T1000 (cell line): ENCODE data around the gene CCSER1.
"Not testable (repeated sequence)": the region's sequence is repeated elsewhere in the genome, so short reads cannot be mapped to it uniquely, and the experiment has no call there.

Experiments used
- DNase-seq: peaks from one replicate; lab custom pipeline; 2025; ENCODE audit warnings: mixed read lengths; lab: John Stamatoyannopoulos, UW

The CCSER1 gene

DNA sequence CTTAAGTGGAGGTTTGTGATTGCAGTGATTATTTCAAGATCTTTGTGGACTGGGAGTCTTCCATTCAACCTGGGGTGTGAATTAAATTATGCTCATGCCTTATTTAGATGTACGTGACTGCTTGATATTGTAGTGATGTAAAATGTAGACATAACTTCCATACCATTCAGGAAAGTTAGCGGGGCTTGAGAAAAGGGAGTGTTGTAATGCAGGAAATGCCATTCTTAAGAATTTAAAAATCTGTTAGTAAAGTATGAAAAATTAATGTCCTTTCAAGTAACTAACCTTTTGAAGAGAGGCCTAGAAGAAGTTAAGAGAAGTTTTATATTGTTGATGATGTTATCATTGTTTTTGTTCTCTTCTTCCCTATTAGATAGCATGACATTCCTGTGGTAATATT, 318.2 kb downstream of the CCSER1 start:
- DNase-seq: no peak

DNA sequence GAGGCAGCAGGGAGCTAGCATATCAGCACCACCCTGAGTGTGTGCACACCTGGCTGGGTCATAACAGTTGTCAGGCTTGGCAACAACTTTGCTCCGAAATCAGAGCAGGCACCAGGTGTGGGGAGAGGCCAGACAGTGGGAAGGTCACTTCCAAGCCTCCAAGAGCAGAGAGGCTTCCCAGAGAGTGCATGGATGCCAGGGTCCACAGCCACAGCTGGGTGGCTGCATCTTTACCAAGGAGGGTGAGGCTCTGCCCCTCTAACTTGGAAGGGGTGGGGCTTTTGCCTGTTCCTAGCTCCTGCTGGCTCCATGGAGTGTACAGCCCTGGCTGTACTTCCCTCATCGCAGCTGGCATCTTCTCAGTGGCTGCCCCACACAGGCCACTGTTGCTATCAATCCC, 322.4 kb downstream of the CCSER1 start:
- DNase-seq: no peak

DNA sequence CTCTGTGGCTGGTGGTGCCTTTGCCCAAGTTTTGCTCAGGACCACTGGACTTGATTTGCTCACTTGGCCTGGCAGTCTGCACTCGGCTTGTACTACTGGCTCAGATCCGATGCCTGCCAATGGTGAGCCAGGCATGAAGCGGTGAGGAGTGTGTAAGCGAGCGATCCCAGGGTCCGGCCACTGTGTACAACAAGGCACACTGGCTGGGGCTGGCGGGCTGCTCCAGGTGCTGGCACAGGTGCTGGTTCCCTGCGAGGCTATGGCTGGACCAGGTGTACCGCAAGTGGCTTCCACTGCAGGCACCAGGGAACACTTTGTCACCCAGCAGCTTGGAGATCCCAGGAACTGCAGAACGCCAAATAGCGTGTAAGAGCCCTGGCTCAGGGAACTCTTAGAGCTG, 329.7 kb downstream of the CCSER1 start:
- DNase-seq: no peak

DNA sequence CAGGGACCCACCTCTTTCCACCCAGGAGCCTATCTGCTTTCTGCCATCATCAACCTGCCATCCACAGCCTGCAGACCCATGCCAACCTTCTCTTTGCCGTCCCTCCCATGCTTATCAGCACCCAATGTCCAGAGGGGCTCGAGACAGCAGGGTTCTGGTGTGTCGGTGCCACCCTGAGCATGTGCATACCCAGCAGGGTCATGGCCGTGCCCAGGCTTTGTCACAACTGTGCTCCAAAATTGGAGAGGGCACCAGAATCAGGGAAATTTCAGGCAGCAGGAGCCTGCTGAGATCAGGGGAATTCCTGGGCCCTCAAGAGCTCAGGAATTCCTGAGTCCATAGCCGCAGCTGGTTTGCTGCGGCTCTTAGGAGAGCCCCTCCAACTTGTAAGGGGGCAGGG, 330.6 kb downstream of the CCSER1 start:
- DNase-seq: no peak

DNA sequence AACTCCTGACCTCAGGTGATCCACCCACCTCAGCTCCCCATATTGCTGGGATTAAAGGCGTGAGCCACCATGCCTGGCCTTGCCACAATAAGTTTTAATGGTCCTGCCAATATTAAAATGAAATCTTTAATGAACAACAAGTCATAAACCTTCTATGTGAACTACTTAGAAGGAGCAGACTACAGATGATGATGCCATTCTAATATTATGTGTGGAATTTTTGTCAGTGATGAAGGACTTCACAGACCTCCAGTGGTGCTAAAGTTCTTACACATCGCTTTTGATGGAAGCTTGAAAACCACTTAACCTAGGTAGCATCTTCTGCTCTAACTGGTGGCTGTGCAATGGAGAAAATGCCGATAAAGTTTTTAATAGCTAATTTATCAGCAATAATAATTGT, 331.4 kb downstream of the CCSER1 start:
- DNase-seq: no peak

DNA sequence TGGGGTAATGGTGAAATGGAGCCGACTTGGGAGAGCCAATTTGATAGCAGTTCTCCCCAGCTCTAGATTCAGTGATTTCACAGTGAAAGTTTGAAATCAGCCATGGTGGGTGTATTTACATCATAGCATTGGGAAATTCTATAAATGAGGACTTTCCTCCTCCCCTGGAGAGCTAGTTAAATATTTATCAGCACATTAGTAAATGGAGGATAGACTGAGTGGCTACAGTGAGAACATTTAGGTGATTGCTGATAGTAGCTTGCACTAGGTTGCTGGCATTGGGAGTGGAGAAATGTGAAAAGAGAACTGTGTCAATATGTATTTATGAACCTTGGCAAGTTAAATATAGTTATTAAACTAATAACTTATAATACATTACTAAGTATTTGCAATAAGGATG, 347.3 kb downstream of the CCSER1 start:
- no peak for DNase-seq

DNA sequence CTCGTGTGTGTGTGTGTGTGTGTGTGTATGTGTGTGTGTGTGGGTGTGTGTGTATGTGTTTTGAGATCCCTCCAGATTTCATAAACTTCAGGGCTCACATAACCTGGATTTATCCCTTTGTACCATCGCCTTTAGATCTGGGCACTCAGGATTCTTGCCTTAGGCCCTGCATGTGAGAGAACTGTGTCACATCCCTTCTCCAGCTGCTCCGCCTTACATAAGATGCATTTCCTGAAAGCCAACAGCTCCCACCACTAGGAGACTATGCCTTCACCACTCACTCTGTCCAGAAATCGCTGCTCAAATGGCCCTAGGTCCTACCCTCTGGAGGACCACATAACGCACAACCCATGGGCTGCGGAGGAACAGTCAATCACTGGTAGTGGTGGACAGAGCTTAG, 348.8 kb downstream of the CCSER1 start:
- DNase-seq: no peak

DNA sequence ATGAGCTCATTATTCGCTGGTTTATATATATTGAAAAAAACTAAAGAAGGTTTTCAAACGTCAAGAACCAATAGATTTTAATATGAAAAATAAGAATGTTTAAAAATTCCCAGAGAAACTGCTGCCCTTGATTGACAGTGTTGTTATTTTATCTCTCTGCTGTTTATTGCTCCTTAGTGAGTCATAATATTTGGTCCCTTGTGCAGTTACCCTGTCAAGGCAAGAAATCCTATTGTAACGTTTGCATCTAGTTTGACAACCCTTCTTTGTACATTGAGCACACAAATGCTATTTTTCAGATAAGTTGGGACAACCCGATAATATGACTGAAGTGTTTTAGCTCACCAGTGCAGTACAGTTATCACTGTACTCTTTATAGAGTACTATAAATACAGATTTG, 349.4 kb downstream of the CCSER1 start:
- no peak for DNase-seq

DNA sequence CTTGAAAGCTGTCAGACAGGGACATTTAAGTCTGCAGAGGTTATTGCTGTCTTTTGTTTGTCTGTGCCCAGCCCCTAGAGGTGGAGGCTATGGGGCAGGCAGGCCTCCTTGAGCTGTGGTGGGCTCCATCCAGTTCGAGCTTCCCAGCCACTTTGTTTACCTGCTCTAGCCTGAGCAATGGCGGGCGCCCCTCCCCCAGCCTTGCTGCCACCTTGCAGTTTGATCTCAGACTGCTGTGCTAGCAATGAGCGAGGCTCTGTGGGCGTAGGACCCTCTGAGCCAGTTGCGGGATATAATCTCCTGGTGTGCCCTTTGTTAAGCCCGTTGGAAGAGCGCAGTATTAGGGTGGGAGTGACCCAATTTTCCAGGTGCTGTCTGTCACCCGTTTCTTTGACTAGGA, 357.7 kb downstream of the CCSER1 start:
- not testable (repeated sequence) for DNase-seq

DNA sequence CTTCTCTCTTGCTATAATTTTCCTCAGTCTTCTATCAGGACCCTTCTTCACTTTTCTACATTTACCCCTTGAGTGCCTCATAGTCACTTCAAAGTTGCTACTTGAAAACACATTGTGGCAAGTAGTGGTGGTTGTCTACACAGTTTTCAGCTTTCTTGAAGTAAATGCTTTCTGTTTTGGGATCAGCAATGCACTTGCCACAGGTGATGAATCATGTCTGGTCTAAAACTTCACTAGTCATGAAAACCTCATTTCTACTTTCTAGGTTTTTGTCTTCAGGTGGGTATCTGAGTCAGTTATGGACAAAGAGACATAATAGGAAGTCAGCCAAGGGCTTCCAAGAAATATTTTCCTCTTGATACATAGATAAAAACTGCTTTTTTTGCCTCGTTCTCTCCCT, 359.2 kb downstream of the CCSER1 start:
- no peak for DNase-seq

DNA sequence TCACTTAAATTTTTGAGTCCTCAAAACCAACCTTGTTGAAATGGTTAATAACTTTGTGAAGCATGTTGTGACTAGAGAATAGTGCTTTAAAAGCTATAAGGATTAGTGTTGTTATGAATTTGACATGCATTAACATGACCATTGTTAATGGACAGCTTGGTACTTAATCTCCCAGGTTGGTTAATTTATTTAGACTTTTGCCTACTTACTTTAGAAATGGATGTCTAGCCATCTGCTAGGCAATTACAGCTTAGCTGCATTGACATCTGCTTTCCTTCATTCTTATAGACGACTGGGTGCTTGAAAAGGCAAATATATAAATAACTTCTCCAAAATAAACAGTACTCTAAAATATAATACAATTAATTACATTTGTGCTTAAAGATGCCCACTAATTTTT, 368.0 kb downstream of the CCSER1 start:
- no peak for DNase-seq

DNA sequence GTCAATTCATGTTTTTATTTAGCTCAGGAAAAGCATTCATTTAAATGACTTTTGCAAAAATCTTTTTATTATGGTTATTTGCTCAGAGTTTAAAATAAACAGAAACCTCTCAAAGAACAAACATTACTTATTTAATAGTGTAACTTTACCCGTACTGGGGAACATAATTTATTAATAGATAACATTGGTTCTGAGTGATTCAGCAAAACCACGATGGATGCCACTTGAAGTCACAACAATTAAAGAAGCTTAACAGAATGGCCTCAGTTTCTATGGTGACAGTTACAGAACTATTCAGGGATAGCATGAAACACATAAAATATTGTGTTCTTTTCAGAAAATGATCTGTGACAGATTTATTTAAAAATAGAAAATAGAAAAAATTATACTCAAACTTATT, 368.7 kb downstream of the CCSER1 start:
- no peak for DNase-seq

DNA sequence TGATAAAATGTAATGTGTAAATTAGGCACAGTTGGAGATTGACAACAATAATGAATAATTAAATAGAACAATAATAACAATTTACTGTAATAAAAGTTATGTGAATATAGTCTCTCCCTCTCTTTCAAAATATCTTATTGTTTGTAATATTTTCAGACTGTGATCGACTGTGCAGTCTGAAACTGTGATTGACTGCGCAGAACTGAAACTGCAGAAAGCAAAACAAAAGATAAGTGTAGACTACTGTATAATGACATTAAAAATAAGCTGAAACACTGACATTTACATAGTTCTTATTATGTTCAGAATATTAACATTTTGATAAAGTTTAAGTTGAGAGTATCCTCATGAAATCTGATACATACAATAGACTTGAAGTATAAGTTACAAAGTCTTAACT, 371.0 kb downstream of the CCSER1 start:
- no peak for DNase-seq

DNA sequence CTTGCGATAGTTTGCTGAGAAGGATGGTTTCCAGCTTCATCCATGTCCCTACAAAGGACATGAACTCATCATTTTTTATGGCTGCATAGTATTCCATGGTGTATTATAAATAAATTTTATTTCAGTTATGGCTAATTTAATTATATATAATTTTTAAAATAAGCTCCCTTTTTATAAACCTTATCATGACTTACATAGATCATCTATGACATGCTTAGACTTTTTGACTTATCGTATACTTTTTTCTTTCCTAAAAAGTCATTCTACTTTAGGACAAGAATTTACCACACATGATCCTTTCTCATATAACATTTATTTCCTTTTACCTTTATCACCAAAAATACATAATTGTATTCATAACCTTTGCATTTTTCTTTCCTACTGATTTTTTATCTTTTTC, 376.5 kb downstream of the CCSER1 start:
- no peak for DNase-seq

DNA sequence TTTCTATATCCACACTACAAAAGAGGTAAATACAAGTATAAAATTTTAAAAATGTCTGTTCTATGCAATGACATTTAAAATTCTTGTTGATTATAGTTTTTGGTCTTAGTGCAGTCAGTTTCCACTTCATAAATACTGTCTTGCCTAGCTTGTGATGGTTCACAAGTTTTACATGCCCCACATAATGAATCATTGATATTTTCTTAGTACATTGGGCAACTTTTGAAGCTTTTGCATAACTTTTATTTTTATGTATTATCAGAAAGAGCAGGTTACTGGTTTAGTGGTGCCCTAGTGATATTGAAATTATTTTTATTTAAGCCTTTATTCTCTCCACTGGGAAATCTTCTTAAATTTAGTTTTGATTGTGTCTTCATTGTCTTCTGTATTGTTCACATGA, 388.0 kb downstream of the CCSER1 start:
- DNase-seq: no peak

DNA sequence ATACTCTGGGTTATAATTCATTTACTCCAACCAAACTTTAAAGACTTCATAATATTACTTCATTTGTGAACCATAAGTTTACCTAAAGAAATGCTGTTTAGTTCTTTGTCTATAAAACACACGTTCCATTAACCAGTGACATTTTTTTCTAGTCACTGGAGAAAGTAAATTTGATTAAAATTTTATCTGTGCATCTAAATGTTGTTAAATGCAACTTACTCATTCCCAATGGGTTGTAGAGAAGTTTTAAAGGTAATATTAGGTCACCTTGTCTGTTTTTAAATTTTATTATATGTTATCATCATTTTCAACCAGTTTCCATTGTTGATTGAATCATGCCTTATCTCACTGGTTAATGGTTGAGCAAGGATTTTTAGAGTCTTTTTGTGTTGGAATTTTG, 401.4 kb downstream of the CCSER1 start:
- no peak for DNase-seq

DNA sequence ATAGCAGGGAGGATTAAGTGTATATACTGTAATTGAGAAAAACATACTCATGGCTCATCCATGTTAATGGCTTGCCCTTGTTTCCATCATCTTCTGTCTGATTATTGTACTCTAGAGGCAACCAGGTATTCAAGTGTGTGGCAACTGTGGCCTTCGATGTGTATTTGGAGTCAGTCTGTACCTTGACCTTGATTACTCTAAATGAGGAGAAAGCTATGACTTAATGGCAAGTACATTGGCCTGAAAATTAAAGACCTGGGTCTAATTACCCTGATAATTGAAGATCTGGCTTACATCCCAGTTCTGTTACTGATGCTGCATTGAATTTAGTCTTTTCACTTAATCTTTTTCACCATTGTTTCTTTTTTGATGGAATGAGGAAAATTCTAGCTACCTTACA, 409.2 kb downstream of the CCSER1 start:
- DNase-seq: no peak

DNA sequence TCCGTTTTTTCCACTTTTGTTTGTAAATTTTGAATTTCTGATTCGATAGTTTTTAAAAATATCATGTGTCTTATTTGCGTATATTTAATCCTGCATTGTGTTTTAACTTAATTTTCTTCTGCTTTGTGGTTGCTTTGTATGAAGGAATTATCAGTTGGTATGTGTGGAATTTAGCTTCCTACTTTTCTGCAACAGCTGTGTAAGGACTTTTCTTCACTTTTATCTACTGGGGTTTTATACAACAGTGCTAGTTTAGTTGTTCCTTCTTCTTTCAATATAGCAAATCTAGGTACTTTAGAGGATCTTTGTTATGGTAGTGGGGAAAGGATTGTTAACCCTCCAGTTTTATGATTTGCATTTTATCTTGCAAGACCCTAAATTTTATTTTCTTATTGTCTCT, 410.3 kb downstream of the CCSER1 start:
- DNase-seq: no peak

DNA sequence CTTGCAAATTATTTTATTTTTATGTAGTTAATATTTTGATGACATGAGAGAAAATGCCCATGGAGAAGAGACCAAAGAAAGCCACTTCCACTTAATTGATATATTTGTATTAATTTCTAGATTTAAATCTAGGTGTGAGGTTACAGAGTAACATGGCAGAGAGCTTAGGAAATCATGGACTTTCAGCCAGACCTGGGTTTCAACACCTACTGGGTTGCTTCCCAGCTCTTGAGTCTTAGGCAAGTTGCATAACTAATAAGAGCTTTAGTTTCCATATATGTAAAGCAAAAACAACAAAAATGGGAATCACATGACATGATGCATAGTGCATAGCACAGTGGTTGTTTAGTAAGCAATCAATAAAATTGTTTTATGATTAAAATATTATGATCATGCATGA, 413.3 kb downstream of the CCSER1 start:
- DNase-seq: no peak

DNA sequence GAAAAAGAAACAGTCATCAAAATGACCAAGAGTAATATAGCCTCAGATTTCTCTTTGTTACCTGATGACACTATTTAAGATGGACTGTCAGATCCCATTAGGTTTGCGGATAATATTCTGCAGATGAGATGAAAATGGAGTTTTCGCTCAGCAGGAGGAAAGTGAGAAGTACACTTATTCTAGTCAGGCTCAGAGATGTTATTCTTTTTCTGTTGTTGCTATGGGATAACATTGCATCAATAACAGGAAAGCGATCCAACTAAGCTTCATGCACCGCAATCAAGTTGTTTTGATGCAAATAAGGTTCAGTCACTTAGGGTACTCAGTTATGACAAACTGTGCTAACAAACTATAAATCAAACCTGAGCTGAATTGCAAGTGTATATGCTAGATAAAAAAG, 415.0 kb downstream of the CCSER1 start:
- DNase-seq: no peak

DNA sequence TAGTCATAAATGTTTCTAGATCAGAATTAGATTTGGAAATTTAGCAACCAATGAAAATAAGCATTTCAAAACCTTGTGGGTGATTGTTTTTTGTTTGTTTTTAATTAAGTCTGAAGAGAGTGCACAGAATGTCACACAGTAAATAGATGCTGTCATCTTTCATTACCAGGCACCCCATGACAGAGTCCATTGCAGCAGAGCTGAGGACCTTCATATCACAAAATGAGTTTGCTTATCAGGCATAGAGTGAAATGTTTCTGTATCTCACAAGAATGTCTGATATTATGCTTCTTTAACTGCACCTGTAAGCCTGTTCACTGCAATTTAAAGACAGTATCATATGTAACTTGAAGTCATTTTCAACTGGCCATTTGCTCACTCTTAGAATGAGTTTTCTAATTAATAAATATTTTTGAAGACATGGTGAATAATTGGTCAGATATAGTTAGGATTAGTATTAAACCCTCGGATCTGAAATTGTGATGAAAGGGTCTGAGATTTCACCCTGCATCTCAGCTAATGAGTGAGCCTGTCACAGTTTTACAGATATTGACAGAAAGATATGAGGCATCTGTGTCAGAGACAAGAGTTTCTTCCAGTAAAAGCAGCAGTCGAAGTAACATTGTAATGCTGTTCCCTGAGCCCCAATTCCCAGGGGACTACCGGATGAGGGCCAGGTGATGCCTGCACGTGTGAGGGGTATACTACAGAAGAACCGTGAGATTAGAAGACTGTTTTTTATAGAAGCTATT, 416.4 kb downstream of the CCSER1 start:
- DNase-seq: no peak

DNA sequence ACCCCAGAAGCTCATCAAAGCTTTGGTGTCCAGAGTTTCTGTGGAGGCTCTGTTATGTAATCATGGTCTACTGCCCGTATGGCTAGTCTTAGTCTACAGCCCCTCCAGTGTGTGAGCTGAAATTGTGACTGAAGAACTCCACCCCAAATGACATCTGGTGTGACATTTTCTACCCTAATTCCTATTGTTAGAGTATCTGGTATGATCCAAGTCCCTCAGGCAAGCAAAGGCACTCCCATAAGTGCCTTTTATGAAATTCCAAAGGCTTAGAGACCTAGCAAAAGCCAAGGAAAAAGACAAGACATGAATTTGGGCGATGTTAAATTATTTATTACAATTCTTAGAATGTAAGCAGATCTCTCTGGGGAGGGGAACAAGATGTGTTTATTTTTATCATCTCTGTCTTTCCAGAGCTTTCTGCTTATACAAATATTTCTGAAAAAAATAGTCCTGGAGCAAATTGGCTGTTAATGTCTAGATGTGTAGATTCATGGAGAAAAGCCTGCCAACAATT, 417.4 kb downstream of the CCSER1 start:
- DNase-seq: no peak

DNA sequence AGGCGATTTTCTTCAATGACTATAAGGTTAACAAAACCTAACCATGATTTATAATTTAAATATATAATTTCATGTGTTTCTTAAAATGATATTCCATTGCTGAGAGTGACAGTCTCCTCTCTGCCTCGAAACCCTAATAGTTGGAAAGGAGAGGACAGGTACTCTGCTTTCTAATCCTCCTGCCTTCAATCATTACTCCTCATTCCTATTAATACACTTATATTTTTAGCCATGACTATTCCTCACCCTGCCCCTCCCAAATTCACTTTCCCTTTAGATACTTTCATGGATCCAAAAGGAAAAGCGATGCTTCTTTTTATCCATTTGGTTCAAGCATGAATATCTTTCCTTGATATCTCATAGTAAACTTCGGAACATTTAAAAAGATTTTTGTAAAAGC, 418.2 kb downstream of the CCSER1 start:
- no peak for DNase-seq

DNA sequence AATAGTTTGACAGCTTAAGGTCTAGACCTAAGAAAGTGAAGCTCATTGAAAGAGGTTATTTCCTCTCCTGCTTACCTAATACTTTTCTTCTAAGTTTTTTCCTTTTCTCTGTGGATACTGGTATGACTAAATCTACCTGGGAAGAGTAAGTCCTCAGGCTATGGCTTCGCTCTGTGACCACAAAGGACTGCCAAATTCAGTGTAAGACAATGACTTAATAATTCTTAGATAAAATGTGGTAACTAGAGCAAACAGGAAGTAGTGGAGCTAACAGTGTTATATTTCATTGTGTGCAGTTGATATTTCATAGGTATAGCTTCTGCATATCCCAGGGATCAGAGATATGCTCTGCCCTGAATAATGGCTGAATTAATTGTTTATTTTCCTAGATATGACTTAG, 418.9 kb downstream of the CCSER1 start:
- no peak for DNase-seq
